HG03097 (cell line): ENCODE data around the gene OR5AL1.
"Not testable (repeated sequence)": the region's sequence is repeated elsewhere in the genome, so short reads cannot be mapped to it uniquely, and the experiment has no call there.

ENCODE experiments used
- ATAC-seq: cut with Tn5 transposase; IDR thresholded peaks from one replicate; pipeline ENCODE4 v1.9.1; 2021; ENCODE audit not compliant: unreplicated experiment, low FRiP score

The OR5AL1 gene

GRCh38 chr11:56412396-56412795 lies at the start of gene OR5AL1:
Gene OR5AL1 (plus strand): TSS chr11:56412696.
- ATAC-seq = no peak

- ATAC-seq = no peak
Measured at GRCh38 chr11:56375324-56375723, 37.2 kb upstream of the OR5AL1 start, which contains the start of gene OR8U1. Gene OR8U1 (plus strand): TSS chr11:56375624. CDS start chr11:56375624, 0 bp downstream.

- ATAC-seq = no peak
Measured at GRCh38 chr11:56380120-56380519, 32.4 kb upstream of the OR5AL1 start.

- no peak for ATAC-seq
Measured at GRCh38 chr11:56394381-56394780, 18.1 kb upstream of the OR5AL1 start.

- no peak for ATAC-seq
Measured at GRCh38 chr11:56396047-56396446, 16.4 kb upstream of the OR5AL1 start.

- not testable (repeated sequence) for ATAC-seq
Measured at GRCh38 chr11:56401858-56402461, 10.5 kb upstream of the OR5AL1 start.

- ATAC-seq = no peak
Measured at GRCh38 chr11:56404393-56404792, 8.1 kb upstream of the OR5AL1 start.

- no peak for ATAC-seq
Measured at GRCh38 chr11:56410801-56411200, 1.7 kb upstream of the OR5AL1 start.

GRCh38 chr11:56453521-56453920 lies 41.0 kb downstream of the OR5AL1 start:
- ATAC-seq = no peak

GRCh38 chr11:56457076-56457475 lies 44.6 kb downstream of the OR5AL1 start:
- no peak for ATAC-seq
